WERI-Rb-1 (cell line): ENCODE results near the gene RTN4RL1.
A peak's percentile ranks its signal among the peaks of the same experiment; 100 is the strongest.

Source experiments
- DNase-seq: peaks from one replicate; pipeline ENCODE4 v3.0.0-alpha.2; 2020
- H3K27ac ChIP-seq: fragments of 250-450 bp; sonication (Bioruptor Pico); 2 replicates; pipeline ENCODE4 v1.5.1; 2020; ENCODE audit warnings: mild to moderate bottlenecking, moderate library complexity
- H3K27me3 ChIP-seq: fragments of 250-450 bp; sonication (Bioruptor Pico); 2 replicates; pipeline ENCODE4 v1.5.1; 2021; ENCODE audit warnings: mild to moderate bottlenecking, low read depth, moderate library complexity; ENCODE audit not compliant: insufficient read depth, severe bottlenecking
- H3K36me3 ChIP-seq: fragments of 250-450 bp; sonication (Bioruptor Pico); 2 replicates; pipeline ENCODE4 v1.5.1; 2020; ENCODE audit warnings: mild to moderate bottlenecking, moderate library complexity
- H3K4me3 ChIP-seq: 2 replicates; pipeline ENCODE4 v1.5.1; 2011; ENCODE audit warnings: low read depth, mild to moderate bottlenecking, control low read depth, low read length
- H3K9me3 ChIP-seq: fragments of 250-450 bp; sonication (Bioruptor Pico); 2 replicates; pipeline ENCODE4 v1.5.1; 2021; ENCODE audit warnings: mild to moderate bottlenecking, moderate library complexity; ENCODE audit not compliant: severe bottlenecking
- TF ChIP-seq, protein P1 (sequence below): IDR thresholded peaks from 2 replicates; pipeline ENCODE4 v1.5.1; 2011; ENCODE audit warnings: low read depth, mild to moderate bottlenecking, control low read depth, inconsistent platforms, low read length

RTN4RL1 gene

DNA sequence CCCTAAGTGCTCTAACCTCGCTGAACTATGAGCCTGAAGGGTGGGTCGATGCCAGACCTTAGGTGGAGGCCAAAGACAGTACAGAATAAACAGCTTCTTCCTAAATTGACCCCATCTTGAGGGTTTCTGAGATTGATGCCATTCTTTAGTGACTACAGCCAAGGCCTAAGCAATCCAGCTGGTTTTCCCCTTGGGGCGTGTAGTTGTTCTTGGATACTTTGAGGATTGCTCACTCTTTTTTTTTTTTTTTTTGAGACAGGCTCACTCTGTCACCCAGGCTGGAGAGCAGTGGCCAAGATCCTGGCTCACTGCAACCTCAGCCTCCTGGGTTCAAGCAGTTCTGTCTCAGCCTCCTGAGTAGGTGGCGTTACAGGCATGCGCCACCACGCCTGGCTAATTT, 18.7 kb upstream of the RTN4RL1 start:
- H3K36me3 ChIP-seq, result peaks cover 37% of the 10 kb centered on the region
- H3K4me3 ChIP-seq, result no peak overlapping the region
- DNase-seq, result no peak
- H3K9me3 ChIP-seq, result no peaks in the 10 kb centered on the region
- no peaks in the 10 kb centered on the region for H3K27me3 ChIP-seq
- TF ChIP-seq, protein P1, sequence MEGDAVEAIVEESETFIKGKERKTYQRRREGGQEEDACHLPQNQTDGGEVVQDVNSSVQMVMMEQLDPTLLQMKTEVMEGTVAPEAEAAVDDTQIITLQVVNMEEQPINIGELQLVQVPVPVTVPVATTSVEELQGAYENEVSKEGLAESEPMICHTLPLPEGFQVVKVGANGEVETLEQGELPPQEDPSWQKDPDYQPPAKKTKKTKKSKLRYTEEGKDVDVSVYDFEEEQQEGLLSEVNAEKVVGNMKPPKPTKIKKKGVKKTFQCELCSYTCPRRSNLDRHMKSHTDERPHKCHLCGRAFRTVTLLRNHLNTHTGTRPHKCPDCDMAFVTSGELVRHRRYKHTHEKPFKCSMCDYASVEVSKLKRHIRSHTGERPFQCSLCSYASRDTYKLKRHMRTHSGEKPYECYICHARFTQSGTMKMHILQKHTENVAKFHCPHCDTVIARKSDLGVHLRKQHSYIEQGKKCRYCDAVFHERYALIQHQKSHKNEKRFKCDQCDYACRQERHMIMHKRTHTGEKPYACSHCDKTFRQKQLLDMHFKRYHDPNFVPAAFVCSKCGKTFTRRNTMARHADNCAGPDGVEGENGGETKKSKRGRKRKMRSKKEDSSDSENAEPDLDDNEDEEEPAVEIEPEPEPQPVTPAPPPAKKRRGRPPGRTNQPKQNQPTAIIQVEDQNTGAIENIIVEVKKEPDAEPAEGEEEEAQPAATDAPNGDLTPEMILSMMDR, result no peak
- H3K27ac ChIP-seq, result no peak overlapping the region

DNA sequence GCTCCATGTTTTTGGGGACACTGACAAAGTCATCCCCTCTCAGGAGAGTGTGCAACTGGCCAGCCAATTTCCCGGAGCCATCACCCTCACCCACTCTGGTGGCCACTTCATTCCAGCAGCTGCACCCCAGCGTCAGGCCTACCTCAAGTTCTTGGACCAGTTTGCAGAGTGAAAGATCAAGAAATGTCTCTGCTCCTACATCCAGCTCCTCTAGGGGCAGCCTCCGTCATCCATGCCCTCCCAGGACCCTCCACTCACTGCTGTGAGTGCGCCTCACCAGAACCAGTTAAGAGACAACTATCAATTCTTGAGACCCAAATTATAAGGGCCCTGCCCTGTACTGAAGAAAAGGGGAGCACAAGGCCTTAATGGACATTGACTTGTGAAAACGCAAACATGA, 17.8 kb upstream of the RTN4RL1 start:
- Histone ChIP-seq H3K36me3 (peaks cover 42% of the 10 kb centered on the region), H3K4me3 (no peak overlapping the region), H3K27ac (no peak overlapping the region; the same call in 1 of the 2 replicates), H3K9me3 (no peaks in the 10 kb centered on the region), H3K27me3 (no peaks in the 10 kb centered on the region)
- no peak for DNase-seq
- TF ChIP-seq, protein P1, result no peak

DNA sequence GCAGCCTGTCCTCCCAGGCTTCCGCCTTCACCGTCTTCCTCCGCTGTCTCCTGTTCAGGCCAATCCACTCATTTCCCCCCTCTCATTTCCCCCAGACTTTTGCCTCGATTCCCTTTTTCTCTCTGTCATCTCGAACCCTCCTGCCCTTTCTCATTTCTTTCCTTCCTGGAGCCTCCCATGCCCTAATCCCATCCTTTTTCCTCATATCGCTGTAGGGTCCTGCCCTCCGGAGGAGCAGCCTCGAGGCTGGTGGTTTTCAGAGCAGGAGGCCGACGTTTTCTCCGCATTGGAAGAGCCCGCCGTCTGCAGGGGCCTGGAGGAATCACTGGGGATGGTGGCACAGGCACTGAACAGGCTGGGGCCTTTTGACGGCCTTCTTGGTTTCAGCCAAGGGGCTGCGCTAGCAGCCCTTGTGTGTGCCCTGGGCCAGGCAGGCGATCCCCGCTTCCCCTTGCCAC, 17.3 kb upstream of the RTN4RL1 start:
- peak overlapping the region; percentile 99 for H3K27ac ChIP-seq
- H3K4me3 ChIP-seq, result peak overlapping the region; percentile 67
- TF ChIP-seq, protein P1, result peak; percentile 48
- peaks cover 44% of the 10 kb centered on the region for H3K36me3 ChIP-seq
- H3K27me3 ChIP-seq, result no peaks in the 10 kb centered on the region
- peak; percentile 53 for DNase-seq
- no peaks in the 10 kb centered on the region for H3K9me3 ChIP-seq

DNA sequence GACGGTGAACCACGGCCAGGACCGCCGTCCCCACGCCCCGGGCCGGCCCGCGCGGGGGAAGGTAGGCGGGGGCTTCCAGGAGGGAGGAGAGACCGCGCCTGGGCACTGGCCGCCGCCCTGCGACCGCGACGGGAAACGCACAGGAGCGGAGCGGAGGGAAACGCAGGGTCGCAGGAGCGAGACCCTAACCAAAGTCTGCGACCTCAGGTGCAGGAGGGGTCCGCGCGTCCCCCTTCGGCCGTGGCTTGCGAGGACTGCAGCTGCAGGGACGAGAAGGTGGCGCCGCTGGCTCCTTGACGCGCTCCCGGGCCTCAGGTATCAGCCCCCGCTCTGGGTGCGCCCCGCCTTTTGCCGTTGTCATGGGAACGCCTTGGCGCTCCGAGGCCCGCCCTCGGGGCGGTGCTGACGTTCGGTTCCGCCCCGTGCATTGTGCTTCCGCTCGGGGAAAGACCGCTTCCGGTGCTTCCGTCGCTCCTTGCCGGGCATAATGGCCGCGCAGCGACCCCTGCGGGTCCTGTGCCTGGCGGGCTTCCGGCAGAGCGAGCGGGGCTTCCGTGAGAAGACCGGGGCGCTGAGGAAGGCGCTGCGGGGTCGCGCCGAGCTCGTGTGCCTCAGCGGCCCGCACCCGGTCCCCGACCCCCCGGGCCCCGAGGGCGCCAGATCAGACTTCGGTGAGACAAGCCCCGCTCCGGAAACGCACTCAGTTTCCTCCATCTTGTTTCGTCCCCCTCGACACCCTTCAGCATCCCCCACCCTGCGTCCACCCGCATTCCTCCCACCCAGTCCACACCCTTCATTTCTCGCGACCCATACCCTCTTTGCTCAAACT, 16.6 kb upstream of the RTN4RL1 start, which contains the start of gene OVCA2:
Gene OVCA2 (plus strand): TSS at position 462 of the 829 bp plus-strand sequence. CDS start 26 bp downstream, at position 488.
- H3K27ac ChIP-seq, result peak within 1 kb of the TSS; percentile 99
- peaks cover 48% of the 10 kb centered on the region for H3K36me3 ChIP-seq
- H3K27me3 ChIP-seq, result no peaks in the 10 kb centered on the region
- H3K4me3 ChIP-seq, result peak within 1 kb of the TSS; percentile 67
- no peaks in the 10 kb centered on the region for H3K9me3 ChIP-seq
- TF ChIP-seq, protein P1, result peak; percentile 65
- peak; percentile 96 for DNase-seq

DNA sequence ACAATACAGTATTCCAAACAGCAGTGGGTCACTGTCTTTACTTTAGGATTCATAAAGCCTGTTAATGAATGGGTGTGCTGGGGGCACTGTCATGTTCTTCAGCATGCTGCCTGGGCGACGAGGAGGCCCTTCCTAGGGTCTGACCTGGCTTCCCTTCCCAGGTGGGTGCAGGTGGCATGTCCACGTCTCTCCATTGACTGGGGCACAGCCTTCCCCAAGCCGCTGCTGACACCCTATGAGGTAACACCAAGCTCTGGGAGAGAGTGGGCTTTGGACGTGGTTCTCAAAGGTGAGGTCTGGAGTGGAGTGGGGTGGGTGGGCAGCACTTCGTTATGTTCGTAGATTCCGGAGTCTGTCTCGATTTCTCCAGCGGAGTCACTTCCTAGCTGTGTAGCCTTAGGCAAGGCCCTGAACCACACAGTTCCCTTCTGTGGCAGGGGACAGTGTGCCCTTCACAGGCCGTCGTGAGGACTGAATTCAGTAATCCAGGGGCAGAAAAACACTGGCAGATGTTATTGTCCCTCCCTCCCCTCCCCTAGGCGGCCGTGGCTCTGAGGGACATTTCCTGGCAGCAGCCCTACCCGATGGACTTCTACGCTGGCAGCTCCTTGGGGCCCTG, 15.9 kb upstream of the RTN4RL1 start:
- DNase-seq, result peak; percentile 90
- H3K27ac ChIP-seq, result peak overlapping the region; percentile 99
- H3K4me3 ChIP-seq, result peak overlapping the region; percentile 67
- no peaks in the 10 kb centered on the region for H3K9me3 ChIP-seq
- TF ChIP-seq, protein P1, result no peak
- peaks cover 53% of the 10 kb centered on the region for H3K36me3 ChIP-seq
- no peaks in the 10 kb centered on the region for H3K27me3 ChIP-seq
